ENCODE measurements around the gene RPS28. TPM values are rescaled to one million over a fixed set of nuclear protein-coding genes. Genes with fewer than 3 reads are reported as not detected.

The RPS28 gene
- total RNA-seq, 1 experiment from 2014 or later, result 1,155 TPM

DNA sequence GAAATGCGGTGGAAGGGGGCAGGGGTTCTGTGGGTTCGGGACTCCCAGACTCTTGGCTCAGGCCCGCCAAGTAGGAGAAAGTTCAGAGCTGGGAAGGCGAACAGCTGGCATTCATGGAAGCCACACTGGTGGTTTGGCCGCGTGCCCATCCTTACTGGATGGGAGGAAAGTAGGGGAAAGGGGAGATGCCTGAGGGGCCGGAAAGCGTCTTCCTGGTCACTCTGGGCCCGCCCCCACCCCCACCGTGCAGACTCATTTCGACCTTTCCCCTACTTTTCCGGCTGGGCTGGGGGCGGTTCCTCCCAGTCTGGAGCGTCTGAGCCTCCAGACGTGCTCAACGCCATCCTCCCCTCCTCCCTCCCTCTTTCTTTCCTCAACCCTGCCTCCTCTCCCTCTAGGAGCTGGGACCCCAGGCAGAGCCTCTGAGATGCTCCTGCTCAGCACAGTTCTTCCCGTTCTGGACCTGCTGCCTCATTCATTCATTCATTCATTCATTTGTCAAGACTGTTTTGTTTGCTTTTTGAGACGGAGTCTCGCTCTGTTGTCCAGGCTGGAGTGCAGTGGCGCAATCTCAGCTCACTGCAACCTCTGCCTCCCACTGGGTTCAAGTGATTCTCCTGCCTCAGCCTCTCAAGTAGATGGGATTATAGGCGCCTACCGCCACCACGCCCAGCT lies 46.2 kb downstream of the RPS28 start:
- Histone ChIP-seq H2AFZ (ENCODE audit: low read length) (no peak overlapping the region), H4K20me1 (ENCODE audit: insufficient read depth, low read depth, low read length) (no peaks in the 10 kb centered on the region), H3K27ac (ENCODE audit: low read length) (no peak overlapping the region), H3K79me2 (ENCODE audit: low read length) (no peaks in the 10 kb centered on the region), H3K4me3 (ENCODE audit: low read length) (no peak overlapping the region), H3K4me2 (ENCODE audit: low read depth, low read length, poor library complexity, severe bottlenecking) (no peak overlapping the region), H3K9me3 (ENCODE audit: low read length) (no peaks in the 10 kb centered on the region), H3K27me3 (ENCODE audit: low read length) (no peaks in the 10 kb centered on the region), H3K9me2 (replicated peaks; ENCODE audit: insufficient read depth, low read length) (no peaks in the 10 kb centered on the region), H3K9ac (ENCODE audit: low read length) (no peak overlapping the region), H3K36me3 (ENCODE audit: insufficient read depth, low read length) (no peaks in the 10 kb centered on the region), H3K4me1 (ENCODE audit: low read length) (no peaks in the 10 kb centered on the region)
- DNase-seq, result no peak

DNA sequence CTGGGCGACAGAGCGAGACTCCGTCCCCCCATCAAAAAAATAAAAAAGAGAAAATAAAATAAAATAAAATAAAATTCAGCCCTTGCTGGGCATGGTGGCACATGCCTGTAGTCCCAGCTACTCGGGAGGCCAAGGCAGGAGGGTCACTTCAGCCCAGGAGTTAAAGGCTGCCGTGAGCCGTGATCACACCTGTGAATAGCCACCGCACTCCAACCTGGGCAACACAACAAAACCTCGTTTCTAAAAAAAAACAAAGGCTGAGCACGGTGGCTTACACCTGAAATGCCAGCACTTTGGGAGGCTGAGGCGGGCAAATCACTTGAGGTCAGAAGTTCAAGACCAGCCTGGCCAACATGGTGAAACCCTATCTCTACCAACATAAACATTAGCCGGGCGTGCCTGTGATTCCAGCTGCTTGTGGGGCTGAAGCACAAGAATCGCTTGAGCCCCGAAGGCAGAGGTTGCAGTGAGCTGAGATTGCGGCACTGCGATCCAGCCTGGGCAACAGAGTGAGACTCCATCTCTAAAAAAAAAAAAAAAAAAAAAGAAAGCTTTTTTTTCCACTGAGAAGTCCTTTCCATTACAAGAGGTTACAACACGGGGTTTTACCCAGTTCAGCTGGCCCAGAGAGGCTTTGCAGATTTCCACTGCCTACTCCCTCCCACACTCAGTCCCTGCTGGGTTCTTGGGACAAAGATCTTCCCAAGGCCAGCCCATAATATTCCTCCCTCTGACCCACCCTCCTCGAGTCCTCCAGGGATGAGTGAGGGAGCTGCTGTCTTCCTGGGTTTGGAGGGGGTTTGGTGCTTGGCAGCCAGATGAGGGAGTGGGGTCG lies 49.1 kb downstream of the RPS28 start:
- Histone ChIP-seq H3K9me3 (ENCODE audit: low read length) (no peaks in the 10 kb centered on the region), H3K79me2 (ENCODE audit: low read length) (no peaks in the 10 kb centered on the region), H3K4me1 (ENCODE audit: low read length) (no peaks in the 10 kb centered on the region), H3K27me3 (ENCODE audit: low read length) (no peaks in the 10 kb centered on the region), H4K20me1 (ENCODE audit: insufficient read depth, low read depth, low read length) (no peaks in the 10 kb centered on the region), H3K4me3 (ENCODE audit: low read length) (no peak overlapping the region), H3K4me2 (ENCODE audit: low read depth, low read length, poor library complexity, severe bottlenecking) (no peak overlapping the region), H2AFZ (ENCODE audit: low read length) (no peak overlapping the region), H3K9ac (ENCODE audit: low read length) (no peak overlapping the region), H3K36me3 (ENCODE audit: insufficient read depth, low read length) (no peaks in the 10 kb centered on the region), H3K27ac (ENCODE audit: low read length) (no peak overlapping the region), H3K9me2 (replicated peaks; ENCODE audit: insufficient read depth, low read length) (no peaks in the 10 kb centered on the region)
- DNase-seq, result no peak

DNA sequence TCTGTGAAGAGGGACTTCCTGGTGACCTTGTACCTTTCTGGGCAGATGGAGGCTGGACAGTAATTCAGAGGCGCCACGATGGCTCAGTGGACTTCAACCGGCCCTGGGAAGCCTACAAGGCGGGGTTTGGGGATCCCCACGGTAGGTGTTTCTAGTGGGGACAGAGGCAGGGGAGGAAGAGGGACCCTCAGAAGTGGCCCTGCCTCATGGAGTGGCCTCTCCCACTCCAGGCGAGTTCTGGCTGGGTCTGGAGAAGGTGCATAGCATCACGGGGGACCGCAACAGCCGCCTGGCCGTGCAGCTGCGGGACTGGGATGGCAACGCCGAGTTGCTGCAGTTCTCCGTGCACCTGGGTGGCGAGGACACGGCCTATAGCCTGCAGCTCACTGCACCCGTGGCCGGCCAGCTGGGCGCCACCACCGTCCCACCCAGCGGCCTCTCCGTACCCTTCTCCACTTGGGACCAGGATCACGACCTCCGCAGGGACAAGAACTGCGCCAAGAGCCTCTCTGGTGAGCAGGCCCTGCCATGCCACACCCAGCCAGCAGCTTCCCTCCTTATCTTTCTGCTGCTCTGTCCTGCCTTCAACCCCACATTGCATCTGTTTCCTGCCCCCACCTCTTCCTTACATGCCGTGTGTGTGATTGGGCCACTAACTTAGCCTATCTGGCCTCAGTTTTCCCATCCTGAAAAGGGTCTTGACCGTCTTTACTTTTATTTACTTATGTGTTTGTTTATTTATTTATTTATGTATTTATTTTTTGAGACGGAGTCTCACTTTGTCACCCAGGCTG lies 49.9 kb downstream of the RPS28 start:
- no peak overlapping the region for H3K27ac ChIP-seq (ENCODE audit: low read length)
- H3K27me3 ChIP-seq (ENCODE audit: low read length), result no peaks in the 10 kb centered on the region

More for the DNA sequence above, 49.9 kb downstream of the RPS28 start:
- H3K9ac ChIP-seq (ENCODE audit: low read length), result no peak overlapping the region
- H3K79me2 ChIP-seq (ENCODE audit: low read length), result no peaks in the 10 kb centered on the region
- H3K9me3 ChIP-seq (ENCODE audit: low read length), result no peaks in the 10 kb centered on the region
- H4K20me1 ChIP-seq (ENCODE audit: insufficient read depth, low read depth, low read length), result no peaks in the 10 kb centered on the region
- H2AFZ ChIP-seq (ENCODE audit: low read length), result no peak overlapping the region
- H3K4me2 ChIP-seq (ENCODE audit: low read depth, low read length, poor library complexity, severe bottlenecking), result no peak overlapping the region
- no peak overlapping the region for H3K4me3 ChIP-seq (ENCODE audit: low read length)
- H3K9me2 ChIP-seq (replicated peaks; ENCODE audit: insufficient read depth, low read length), result no peaks in the 10 kb centered on the region
- no peak for DNase-seq
- H3K36me3 ChIP-seq (ENCODE audit: insufficient read depth, low read length), result no peaks in the 10 kb centered on the region
- H3K4me1 ChIP-seq (ENCODE audit: low read length), result no peaks in the 10 kb centered on the region

Other genes with a start within 250 kb of the RPS28 start
- not detected in 2 replicates for gene FBN3, start 171.9 kb upstream of the RPS28 start, total RNA-seq (2014; rRNA removed; shearing (Covaris generic); ENCODE audit: low replicate concordance)
- gene CERS4, start 112.1 kb upstream of the RPS28 start, total RNA-seq (2014; rRNA removed; shearing (Covaris generic); ENCODE audit: low replicate concordance), result 66.3 and 105 TPM in 2 replicates
- gene CD320, start 13.1 kb upstream of the RPS28 start, total RNA-seq (2014; rRNA removed; shearing (Covaris generic); ENCODE audit: low replicate concordance), result 16.0 and 29.4 TPM in 2 replicates
- gene NDUFA7, start 121 bp upstream of the RPS28 start, total RNA-seq (2014; rRNA removed; shearing (Covaris generic); ENCODE audit: low replicate concordance), result 85.1 and 94.9 TPM in 2 replicates
- 1.2 TPM in 1 of 2 replicates, not detected in the other for gene KANK3, start 21.8 kb downstream of the RPS28 start, total RNA-seq (2014; rRNA removed; shearing (Covaris generic); ENCODE audit: low replicate concordance)
- not detected in 2 replicates for gene ANGPTL4, start 42.7 kb downstream of the RPS28 start, total RNA-seq (2014; rRNA removed; shearing (Covaris generic); ENCODE audit: low replicate concordance)
- 23.7 and 42.9 TPM in 2 replicates for gene RAB11B, start 68.9 kb downstream of the RPS28 start, total RNA-seq (2014; rRNA removed; shearing (Covaris generic); ENCODE audit: low replicate concordance)
- 10.1 and 31.2 TPM in 2 replicates for gene MARCHF2, start 91.8 kb downstream of the RPS28 start, total RNA-seq (2014; rRNA removed; shearing (Covaris generic); ENCODE audit: low replicate concordance)
- gene HNRNPM, start 123.5 kb downstream of the RPS28 start, total RNA-seq (2014; rRNA removed; shearing (Covaris generic); ENCODE audit: low replicate concordance), result 34.4 and 94.9 TPM in 2 replicates
- gene PRAM1, start 181.1 kb downstream of the RPS28 start, total RNA-seq (2014; rRNA removed; shearing (Covaris generic); ENCODE audit: low replicate concordance), result not detected in 2 replicates
- 3.8 and 11.8 TPM in 2 replicates for gene ZNF414, start 192.7 kb downstream of the RPS28 start, total RNA-seq (2014; rRNA removed; shearing (Covaris generic); ENCODE audit: low replicate concordance)